ENCODE results near the gene ATAD2B. TPM values are rescaled to one million over a fixed set of nuclear protein-coding genes. Genes with fewer than 3 reads are reported as not detected.
A peak's percentile ranks its signal among the peaks of the same experiment; 100 is the strongest.

The ATAD2B gene
- total and polyA plus RNA-seq, 7 donors = 2.4 to 22.5 (median 19.7) TPM

DNA sequence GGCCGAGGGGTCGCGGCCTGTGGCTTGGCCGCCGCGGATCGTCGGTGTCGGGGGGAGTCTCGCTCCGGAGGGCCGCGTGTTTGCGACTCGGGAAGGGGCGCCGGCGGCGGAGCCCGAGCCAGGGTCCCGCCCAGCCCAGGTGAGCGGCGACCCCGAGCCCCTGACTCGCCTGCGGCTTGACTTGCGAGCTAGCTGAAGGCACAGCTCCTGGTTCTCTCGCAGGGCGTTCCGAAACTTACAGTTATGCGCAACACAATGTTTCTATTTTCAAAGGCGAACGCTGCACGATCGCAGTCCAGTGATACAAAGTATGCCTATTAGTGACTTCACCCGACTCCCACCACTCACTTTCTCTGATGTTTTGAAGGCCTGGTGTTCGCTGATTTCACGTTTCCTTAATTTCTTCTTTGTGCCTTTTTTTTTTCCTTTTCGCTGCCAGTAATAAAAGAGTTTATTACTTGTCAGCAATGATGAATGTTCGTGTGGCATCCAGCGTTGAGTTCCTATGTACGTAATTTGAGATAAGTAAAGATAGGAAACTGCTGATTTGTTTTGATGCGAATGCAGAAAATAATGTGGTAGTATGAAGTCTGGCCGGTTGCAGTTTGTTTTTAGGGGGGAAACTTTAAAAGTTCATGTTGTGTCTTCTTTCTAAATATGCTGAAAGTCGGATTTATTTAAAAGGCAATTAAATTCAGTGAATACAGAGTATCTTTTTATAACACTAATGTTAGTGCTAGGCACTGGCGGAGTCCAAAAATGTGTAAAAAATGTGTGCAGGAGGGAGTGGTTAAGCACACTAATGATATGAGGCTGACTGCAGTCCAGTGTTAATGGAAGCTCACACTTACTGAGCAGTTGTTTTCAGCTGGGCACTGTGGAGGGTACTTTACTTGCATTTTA lies 14.0 kb upstream of the ATAD2B start:
- peak overlapping the region; percentile 63 to 98 (median 84) for H3K4me3 ChIP-seq
- no peaks in the 10 kb centered on the region for H3K36me3 ChIP-seq
- H3K27ac ChIP-seq = peak overlapping the region; percentile 87 to 98 (median 94)
- DNase-seq = peak; percentile 69
- H3K4me1 ChIP-seq = peaks cover 0 to 20% (median 14%) of the 10 kb centered on the region in 4 donors
- 1 to 2% methylated on average over 46 of the region's 46 CpGs for WGBS, 2 donors
- intact Hi-C loops (cut with DNase I) = loop anchor here (1.0 to 5.0 kb wide), 3 partner anchors 14 to 136 kb away; partner anchors contain the start of genes ATAD2B, FKBP1B, SF3B6 and WDCP
- TF ChIP-seq POLR2A (IDR thresholded peaks at IDR 0.05) (no peak), POLR2AphosphoS5 (IDR thresholded peaks at IDR 0.05) (no peak), EP300 (IDR thresholded peaks at IDR 0.05) (no peak)
- TF ChIP-seq, protein P1, sequence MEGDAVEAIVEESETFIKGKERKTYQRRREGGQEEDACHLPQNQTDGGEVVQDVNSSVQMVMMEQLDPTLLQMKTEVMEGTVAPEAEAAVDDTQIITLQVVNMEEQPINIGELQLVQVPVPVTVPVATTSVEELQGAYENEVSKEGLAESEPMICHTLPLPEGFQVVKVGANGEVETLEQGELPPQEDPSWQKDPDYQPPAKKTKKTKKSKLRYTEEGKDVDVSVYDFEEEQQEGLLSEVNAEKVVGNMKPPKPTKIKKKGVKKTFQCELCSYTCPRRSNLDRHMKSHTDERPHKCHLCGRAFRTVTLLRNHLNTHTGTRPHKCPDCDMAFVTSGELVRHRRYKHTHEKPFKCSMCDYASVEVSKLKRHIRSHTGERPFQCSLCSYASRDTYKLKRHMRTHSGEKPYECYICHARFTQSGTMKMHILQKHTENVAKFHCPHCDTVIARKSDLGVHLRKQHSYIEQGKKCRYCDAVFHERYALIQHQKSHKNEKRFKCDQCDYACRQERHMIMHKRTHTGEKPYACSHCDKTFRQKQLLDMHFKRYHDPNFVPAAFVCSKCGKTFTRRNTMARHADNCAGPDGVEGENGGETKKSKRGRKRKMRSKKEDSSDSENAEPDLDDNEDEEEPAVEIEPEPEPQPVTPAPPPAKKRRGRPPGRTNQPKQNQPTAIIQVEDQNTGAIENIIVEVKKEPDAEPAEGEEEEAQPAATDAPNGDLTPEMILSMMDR (IDR thresholded peaks at IDR 0.05) = no peak
- no peaks in the 10 kb centered on the region for H3K27me3 ChIP-seq
- no peaks in the 10 kb centered on the region for H3K9me3 ChIP-seq

GRCh38 chr2:23939987-23940717 lies 13.2 kb upstream of the ATAD2B start, which contains the start of gene UBXN2A:
UBXN2A (plus strand) TSS chr2:23940463; CDS start chr2:23958315, 17,852 bp downstream.
- Histone ChIP-seq H3K9me3 (no peaks in the 10 kb centered on the region), H3K4me3 (peak within 1 kb of the TSS; percentile 63 to 98 (median 84)), H3K27me3 (no peaks in the 10 kb centered on the region), H3K36me3 (no peaks in the 10 kb centered on the region), H3K27ac (peak within 1 kb of the TSS; percentile 87 to 98 (median 94)), H3K4me1 (peaks cover 0 to 20% (median 14%) of the 10 kb centered on the region in 4 donors)
- intact Hi-C loops (cut with DNase I) = loop anchor here (1.0 to 5.0 kb wide), 3 partner anchors 13 to 137 kb away; partner anchors contain the start of genes ATAD2B, FKBP1B, SF3B6 and WDCP
- 0 to 1% methylated on average over 77 of the region's 77 CpGs for WGBS, 2 donors
- TF ChIP-seq POLR2A (IDR thresholded peaks at IDR 0.05) = peak; percentile 22 to 30
- no peak for TF ChIP-seq EP300 (IDR thresholded peaks at IDR 0.05)
- TF ChIP-seq POLR2AphosphoS5 (IDR thresholded peaks at IDR 0.05) = peak; percentile 58 to 85 (median 71)
- DNase-seq = peak; percentile 82

- H3K9me3 ChIP-seq = no peaks in the 10 kb centered on the region
- TF ChIP-seq POLR2AphosphoS5 (IDR thresholded peaks at IDR 0.05) (no peak), EP300 (IDR thresholded peaks at IDR 0.05) (no peak), POLR2A (IDR thresholded peaks at IDR 0.05) (no peak)
- TF ChIP-seq, protein P1 (IDR thresholded peaks at IDR 0.05) = no peak
- intact Hi-C loops (cut with DNase I) = no loop called here
- 71 to 88% methylated on average over 1 of the region's 1 CpG for WGBS, 2 donors
- no peaks in the 10 kb centered on the region for H3K36me3 ChIP-seq
- H3K4me3 ChIP-seq = no peak overlapping the region
- H3K4me1 ChIP-seq = peaks cover 0 to 7% (median 2%) of the 10 kb centered on the region in 4 donors
- H3K27me3 ChIP-seq = no peaks in the 10 kb centered on the region
- no peak overlapping the region for H3K27ac ChIP-seq
- no peak for DNase-seq
Measured at GRCh38 chr2:23934259-23934658, 7.3 kb upstream of the ATAD2B start.

DNA sequence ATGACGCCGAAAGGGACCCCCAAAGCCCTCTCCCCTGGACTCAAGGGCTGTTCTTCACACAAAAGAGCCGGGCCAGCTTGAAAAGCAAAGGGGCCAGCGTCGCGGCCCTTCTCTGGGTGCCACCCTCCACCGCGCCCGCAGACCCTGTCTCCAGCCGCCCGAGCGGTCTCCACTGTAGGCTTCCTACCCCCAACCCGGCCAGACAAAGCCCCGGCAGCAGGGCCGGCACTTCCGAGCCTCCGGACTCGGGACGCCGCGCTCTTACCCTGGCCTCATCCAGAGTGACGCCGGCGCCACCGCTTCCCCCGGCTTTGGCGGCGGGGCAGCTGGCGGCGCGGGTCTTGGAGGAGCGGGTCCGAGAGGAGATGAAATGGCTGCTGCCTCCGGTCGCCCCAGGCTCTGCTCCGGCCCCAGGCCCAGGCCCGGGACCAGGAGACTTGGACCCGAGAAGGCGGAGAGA lies 603 bp downstream of the ATAD2B start:
- TF ChIP-seq POLR2AphosphoS5 (IDR thresholded peaks at IDR 0.05) (no peak), EP300 (IDR thresholded peaks at IDR 0.05) (no peak), POLR2A (IDR thresholded peaks at IDR 0.05) (no peak)
- TF ChIP-seq, protein P1 (IDR thresholded peaks at IDR 0.05) = no peak
- WGBS, 2 donors = 0% methylated on average over 39 of the region's 39 CpGs
- no peaks in the 10 kb centered on the region for H3K9me3 ChIP-seq
- H3K4me1 ChIP-seq = peaks cover 0 to 44% (median 32%) of the 10 kb centered on the region in 4 donors
- peak overlapping the region; percentile 66 to 93 (median 82) for H3K4me3 ChIP-seq
- H3K36me3 ChIP-seq = no peaks in the 10 kb centered on the region
- peak; percentile 70 for DNase-seq
- H3K27ac ChIP-seq = peak overlapping the region; percentile 93 to 99 (median 95)
- no peaks in the 10 kb centered on the region for H3K27me3 ChIP-seq
- intact Hi-C loops (cut with DNase I) = loop anchor here (2.0 to 10.0 kb wide), 2 partner anchors 150 to 542 kb away; partner anchors contain the start of genes KLHL29 and SF3B6

All from sigmoid colon (tissue), 7 donors.